ENCODE results near the gene AADAC.

Gene AADAC

DNA sequence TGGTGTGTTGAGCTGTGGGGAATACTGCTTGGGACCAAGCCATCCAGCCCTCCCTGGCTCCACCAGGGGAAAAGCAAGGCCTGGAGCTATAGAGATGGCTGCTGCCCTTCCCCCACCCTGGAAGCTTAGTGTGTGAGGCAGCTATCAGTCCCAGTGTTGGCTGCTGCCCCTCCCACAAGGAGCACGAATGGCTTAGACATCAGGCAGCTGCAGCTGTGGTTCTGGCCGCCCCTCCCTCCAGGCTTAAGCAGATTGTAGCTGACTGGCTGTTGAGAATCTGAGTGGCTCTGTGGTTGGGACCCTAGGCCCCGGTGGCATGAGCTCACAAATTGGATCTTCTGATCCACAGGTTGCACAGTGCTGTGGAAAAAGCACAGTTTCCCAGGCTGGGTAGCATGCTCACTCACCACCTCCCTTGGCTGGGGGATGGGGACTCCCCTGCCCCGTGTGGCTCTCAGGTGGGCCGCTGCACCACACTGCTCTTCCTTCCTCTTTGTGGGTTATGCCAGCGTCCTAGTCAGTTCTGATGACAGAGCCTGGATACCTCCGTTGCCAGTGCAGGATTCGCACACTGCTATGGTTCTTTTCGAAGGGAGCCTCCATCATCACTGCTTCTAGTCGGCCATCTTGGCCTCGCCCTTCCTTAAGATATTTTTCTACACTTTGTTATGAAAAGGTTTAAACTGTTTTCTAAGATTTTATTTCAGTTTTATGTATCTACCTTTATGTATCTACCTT is 38.3 kb downstream of the AADAC start:
- Histone ChIP-seq H3K4me3 (ENCODE audit: low read length) (no peak overlapping the region), H3K9me2 (replicated peaks; ENCODE audit: control insufficient read depth, low read length) (no peaks in the 10 kb centered on the region), H3K27me3 (ENCODE audit: control insufficient read depth, low read length) (no peaks in the 10 kb centered on the region), H3F3A (ENCODE audit: control insufficient read depth, insufficient read depth) (no peaks in the 10 kb centered on the region), H3K9me3 (ENCODE audit: control insufficient read depth, insufficient read depth, low read length) (no peaks in the 10 kb centered on the region), H3K4me1 (ENCODE audit: control insufficient read depth, low read length) (no peaks in the 10 kb centered on the region), H3K4me2 (ENCODE audit: low read length) (no peak overlapping the region), H3K36me3 (ENCODE audit: control insufficient read depth, low read length) (no peaks in the 10 kb centered on the region), H3K27ac (ENCODE audit: low read depth, low read length) (no peak overlapping the region), H4K20me1 (ENCODE audit: control insufficient read depth, insufficient read depth, low read depth, low read length) (no peaks in the 10 kb centered on the region), H3K79me2 (ENCODE audit: control insufficient read depth, low read length) (no peaks in the 10 kb centered on the region)
- TF ChIP-seq, protein P1, sequence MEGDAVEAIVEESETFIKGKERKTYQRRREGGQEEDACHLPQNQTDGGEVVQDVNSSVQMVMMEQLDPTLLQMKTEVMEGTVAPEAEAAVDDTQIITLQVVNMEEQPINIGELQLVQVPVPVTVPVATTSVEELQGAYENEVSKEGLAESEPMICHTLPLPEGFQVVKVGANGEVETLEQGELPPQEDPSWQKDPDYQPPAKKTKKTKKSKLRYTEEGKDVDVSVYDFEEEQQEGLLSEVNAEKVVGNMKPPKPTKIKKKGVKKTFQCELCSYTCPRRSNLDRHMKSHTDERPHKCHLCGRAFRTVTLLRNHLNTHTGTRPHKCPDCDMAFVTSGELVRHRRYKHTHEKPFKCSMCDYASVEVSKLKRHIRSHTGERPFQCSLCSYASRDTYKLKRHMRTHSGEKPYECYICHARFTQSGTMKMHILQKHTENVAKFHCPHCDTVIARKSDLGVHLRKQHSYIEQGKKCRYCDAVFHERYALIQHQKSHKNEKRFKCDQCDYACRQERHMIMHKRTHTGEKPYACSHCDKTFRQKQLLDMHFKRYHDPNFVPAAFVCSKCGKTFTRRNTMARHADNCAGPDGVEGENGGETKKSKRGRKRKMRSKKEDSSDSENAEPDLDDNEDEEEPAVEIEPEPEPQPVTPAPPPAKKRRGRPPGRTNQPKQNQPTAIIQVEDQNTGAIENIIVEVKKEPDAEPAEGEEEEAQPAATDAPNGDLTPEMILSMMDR (IDR thresholded peaks at IDR 0.05; ENCODE audit: low read depth, low read length, poor library complexity, severe bottlenecking) = no peak
- no peak for TF ChIP-seq EZH2phosphoT487 (IDR thresholded peaks at IDR 0.05; ENCODE audit: borderline replicate concordance, low read length)

DNA sequence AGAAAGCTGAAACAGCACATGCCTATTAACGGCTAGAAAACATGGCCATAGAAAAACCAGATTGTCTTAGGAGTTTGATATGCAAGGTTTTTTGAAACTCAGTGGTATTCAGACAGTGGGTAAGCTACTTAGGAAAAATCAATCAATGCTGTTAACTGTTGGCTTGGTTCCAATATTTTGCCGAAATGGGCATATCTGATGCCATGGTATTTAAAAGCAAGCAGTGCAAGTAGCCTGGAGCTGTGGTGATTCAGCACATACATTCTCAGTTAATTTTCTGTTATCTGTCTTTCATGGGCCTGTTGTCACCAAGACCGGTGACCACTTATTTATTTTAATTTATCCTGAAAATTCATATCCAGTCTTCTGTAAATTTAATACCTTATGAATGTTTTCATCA is 42.2 kb downstream of the AADAC start:
- no peak overlapping the region for H3K4me3 ChIP-seq (ENCODE audit: low read length)
- TF ChIP-seq EZH2phosphoT487 (IDR thresholded peaks at IDR 0.05; ENCODE audit: borderline replicate concordance, low read length) = no peak
- TF ChIP-seq, protein P1 (IDR thresholded peaks at IDR 0.05; ENCODE audit: low read depth, low read length, poor library complexity, severe bottlenecking) = no peak
- H3K27me3 ChIP-seq (ENCODE audit: control insufficient read depth, low read length) = no peaks in the 10 kb centered on the region
- H3F3A ChIP-seq (ENCODE audit: control insufficient read depth, insufficient read depth) = no peaks in the 10 kb centered on the region
- H3K27ac ChIP-seq (ENCODE audit: low read depth, low read length) = no peak overlapping the region
- no peaks in the 10 kb centered on the region for H3K9me2 ChIP-seq (replicated peaks; ENCODE audit: control insufficient read depth, low read length)
- H3K36me3 ChIP-seq (ENCODE audit: control insufficient read depth, low read length) = no peaks in the 10 kb centered on the region
- no peak overlapping the region for H3K4me2 ChIP-seq (ENCODE audit: low read length)
- no peaks in the 10 kb centered on the region for H3K9me3 ChIP-seq (ENCODE audit: control insufficient read depth, insufficient read depth, low read length)
- no peaks in the 10 kb centered on the region for H3K4me1 ChIP-seq (ENCODE audit: control insufficient read depth, low read length)
- H3K79me2 ChIP-seq (ENCODE audit: control insufficient read depth, low read length) = no peaks in the 10 kb centered on the region
- no peaks in the 10 kb centered on the region for H4K20me1 ChIP-seq (ENCODE audit: control insufficient read depth, insufficient read depth, low read depth, low read length)

DNA sequence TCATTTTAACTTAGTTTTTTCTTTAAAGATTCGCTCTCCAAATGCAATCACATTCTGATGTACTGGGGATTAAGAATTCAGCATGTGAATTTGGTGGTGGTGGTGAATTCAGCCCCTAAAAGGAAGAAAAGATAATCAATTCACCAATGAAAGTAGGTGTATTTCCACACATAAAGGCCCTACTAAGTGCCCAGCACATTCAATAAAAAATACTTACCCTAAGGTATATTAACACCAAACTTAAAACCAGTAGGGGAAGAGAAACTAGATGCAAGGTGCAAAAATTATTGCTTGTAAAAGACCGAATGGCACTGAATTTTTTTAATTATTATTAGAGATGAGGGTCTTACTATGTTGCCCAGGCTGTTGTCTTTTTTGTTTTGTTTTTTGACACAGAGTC is 42.7 kb downstream of the AADAC start:
- H3K27ac ChIP-seq (ENCODE audit: low read depth, low read length) = no peak overlapping the region
- no peaks in the 10 kb centered on the region for H3K9me2 ChIP-seq (replicated peaks; ENCODE audit: control insufficient read depth, low read length)
- no peaks in the 10 kb centered on the region for H3K4me1 ChIP-seq (ENCODE audit: control insufficient read depth, low read length)

More for the DNA sequence above, 42.7 kb downstream of the AADAC start:
- Histone ChIP-seq H3K4me2 (ENCODE audit: low read length) (no peak overlapping the region), H3K27me3 (ENCODE audit: control insufficient read depth, low read length) (no peaks in the 10 kb centered on the region), H3K79me2 (ENCODE audit: control insufficient read depth, low read length) (no peaks in the 10 kb centered on the region), H3K9me3 (ENCODE audit: control insufficient read depth, insufficient read depth, low read length) (no peaks in the 10 kb centered on the region), H3K4me3 (ENCODE audit: low read length) (no peak overlapping the region), H4K20me1 (ENCODE audit: control insufficient read depth, insufficient read depth, low read depth, low read length) (no peaks in the 10 kb centered on the region), H3F3A (ENCODE audit: control insufficient read depth, insufficient read depth) (no peaks in the 10 kb centered on the region), H3K36me3 (ENCODE audit: control insufficient read depth, low read length) (no peaks in the 10 kb centered on the region)
- TF ChIP-seq, protein P1 (IDR thresholded peaks at IDR 0.05; ENCODE audit: low read depth, low read length, poor library complexity, severe bottlenecking) = no peak
- TF ChIP-seq EZH2phosphoT487 (IDR thresholded peaks at IDR 0.05; ENCODE audit: borderline replicate concordance, low read length) = no peak
